T-helper 1 cell treated with Interleukin-12 subunit alpha and Interleukin-12 subunit beta and Interleukin-4 antibody, amounts not matched to agents 30 μg/mL and 1 μg/mL, for 36 hours (primary cell): ENCODE measurements around the gene SCN3B.
A peak's percentile ranks its signal among the peaks of the same experiment; 100 is the strongest.

Experiments used
- H3K27ac Mint-ChIP-seq: one replicate; pipeline ENCODE4 v1.8.0; 2021; ENCODE audit warnings: mild to moderate bottlenecking, mixed read lengths
- H3K27me3 Mint-ChIP-seq: one replicate; pipeline ENCODE4 v1.8.0; 2021; ENCODE audit warnings: low read depth, mixed read lengths
- H3K36me3 Mint-ChIP-seq: one replicate; pipeline ENCODE4 v1.8.0; 2021; ENCODE audit warnings: low read depth, mixed read lengths
- H3K4me1 Mint-ChIP-seq: one replicate; pipeline ENCODE4 v1.8.0; 2021; ENCODE audit warnings: low read depth, mixed read lengths
- H3K4me3 Mint-ChIP-seq: one replicate; pipeline ENCODE4 v1.8.0; 2021; ENCODE audit warnings: mild to moderate bottlenecking, moderate library complexity, mixed read lengths
- H3K9me3 Mint-ChIP-seq: one replicate; pipeline ENCODE4 v1.8.0; 2021; ENCODE audit warnings: mixed read lengths

SCN3B gene

GRCh38 chr11:123581651-123582399, 72.6 kb downstream of the SCN3B start:
- no peak overlapping the region for H3K4me3 Mint-ChIP-seq
- peaks cover 19% of the 10 kb centered on the region for H3K36me3 Mint-ChIP-seq
- peaks cover 19% of the 10 kb centered on the region for H3K4me1 Mint-ChIP-seq
- no peak overlapping the region for H3K27ac Mint-ChIP-seq
- no peaks in the 10 kb centered on the region for H3K9me3 Mint-ChIP-seq
- no peaks in the 10 kb centered on the region for H3K27me3 Mint-ChIP-seq

GRCh38 chr11:123580557-123581275, 73.7 kb downstream of the SCN3B start:
- Mint-ChIP-seq H3K27ac (peak overlapping the region; percentile 55), H3K36me3 (peaks cover 18% of the 10 kb centered on the region), H3K9me3 (no peaks in the 10 kb centered on the region), H3K4me3 (no peak overlapping the region), H3K4me1 (peaks cover 27% of the 10 kb centered on the region), H3K27me3 (no peaks in the 10 kb centered on the region)

GRCh38 chr11:123580137-123580536, 74.3 kb downstream of the SCN3B start:
- Mint-ChIP-seq H3K4me1 (peaks cover 30% of the 10 kb centered on the region), H3K4me3 (no peak overlapping the region), H3K27ac (no peak overlapping the region), H3K9me3 (no peaks in the 10 kb centered on the region), H3K27me3 (no peaks in the 10 kb centered on the region), H3K36me3 (peaks cover 18% of the 10 kb centered on the region)

- peaks cover 18% of the 10 kb centered on the region for H3K36me3 Mint-ChIP-seq
- no peaks in the 10 kb centered on the region for H3K27me3 Mint-ChIP-seq
- no peaks in the 10 kb centered on the region for H3K9me3 Mint-ChIP-seq
- no peak overlapping the region for H3K27ac Mint-ChIP-seq
- H3K4me3 Mint-ChIP-seq: no peak overlapping the region
- H3K4me1 Mint-ChIP-seq: peaks cover 33% of the 10 kb centered on the region
These were observed 75.0 kb downstream of the SCN3B start for GRCh38 chr11:123579482-123579812.
